ENCODE measurements around the gene NFATC2.
"Not testable (repeated sequence)": the region's sequence is repeated elsewhere in the genome, so short reads cannot be mapped to it uniquely, and the experiment has no call there.

Gene NFATC2

DNA sequence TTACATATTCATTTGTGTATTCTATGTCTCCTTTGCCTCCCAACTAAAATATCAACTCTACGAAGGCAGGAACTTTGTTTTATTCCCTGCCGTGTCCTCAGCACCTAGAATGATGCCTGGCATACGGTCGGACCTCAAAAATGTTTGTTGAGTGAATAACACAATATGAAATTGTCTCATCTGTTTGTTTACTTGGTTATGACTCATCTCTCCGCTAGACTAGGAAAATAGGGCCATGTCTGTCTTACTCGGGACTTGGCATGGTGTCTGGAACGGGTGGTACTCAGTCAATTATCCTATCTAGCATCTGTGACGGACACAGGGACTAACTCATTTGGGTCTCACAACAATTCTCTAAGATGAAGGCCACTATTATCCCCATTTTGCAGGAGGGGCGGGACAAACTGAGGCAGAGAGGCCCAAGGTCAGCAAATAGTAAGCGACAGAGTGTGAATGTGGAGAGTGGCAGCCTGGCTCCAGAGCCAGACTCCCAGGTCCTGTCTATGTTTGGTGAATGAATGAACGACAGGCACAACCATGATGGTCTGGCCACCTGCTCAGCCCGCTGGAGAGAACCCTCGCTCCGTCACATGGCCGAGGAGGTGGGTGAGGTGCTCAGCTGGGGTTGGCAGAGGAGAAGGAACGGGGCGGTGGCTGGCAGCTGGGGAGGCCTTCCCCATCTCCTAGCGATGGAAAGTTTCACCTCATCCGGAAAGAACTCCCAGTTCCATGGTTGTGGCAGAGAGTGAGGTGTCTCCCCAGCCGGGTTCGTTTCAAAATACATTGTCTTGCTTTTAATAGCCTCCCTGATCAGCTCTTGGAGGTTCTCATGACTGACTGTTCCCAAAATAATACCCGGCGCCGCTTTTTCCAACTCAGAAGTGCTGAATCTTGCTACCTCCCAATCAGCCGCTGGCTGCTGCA lies 27.6 kb upstream of the NFATC2 start:
- H3K4me1 ChIP-seq (ENCODE audit: insufficient read depth, poor library complexity, severe bottlenecking), result no peaks in the 10 kb centered on the region
- no peaks in the 10 kb centered on the region for H3K27me3 ChIP-seq (ENCODE audit: insufficient read depth, poor library complexity, severe bottlenecking)
- ATAC-seq (ENCODE audit: low read depth) (peak; percentile 54), DNase-seq (ENCODE audit: low spot score) (no peak)
- no peak overlapping the region for H3K27ac ChIP-seq (ENCODE audit: poor library complexity, severe bottlenecking)
- no peaks in the 10 kb centered on the region for H3K9me3 ChIP-seq (ENCODE audit: severe bottlenecking)
- H3K4me3 ChIP-seq (ENCODE audit: severe bottlenecking), result no peak overlapping the region
- H3K36me3 ChIP-seq (ENCODE audit: low read depth), result no peaks in the 10 kb centered on the region
- TF ChIP-seq, protein P1, sequence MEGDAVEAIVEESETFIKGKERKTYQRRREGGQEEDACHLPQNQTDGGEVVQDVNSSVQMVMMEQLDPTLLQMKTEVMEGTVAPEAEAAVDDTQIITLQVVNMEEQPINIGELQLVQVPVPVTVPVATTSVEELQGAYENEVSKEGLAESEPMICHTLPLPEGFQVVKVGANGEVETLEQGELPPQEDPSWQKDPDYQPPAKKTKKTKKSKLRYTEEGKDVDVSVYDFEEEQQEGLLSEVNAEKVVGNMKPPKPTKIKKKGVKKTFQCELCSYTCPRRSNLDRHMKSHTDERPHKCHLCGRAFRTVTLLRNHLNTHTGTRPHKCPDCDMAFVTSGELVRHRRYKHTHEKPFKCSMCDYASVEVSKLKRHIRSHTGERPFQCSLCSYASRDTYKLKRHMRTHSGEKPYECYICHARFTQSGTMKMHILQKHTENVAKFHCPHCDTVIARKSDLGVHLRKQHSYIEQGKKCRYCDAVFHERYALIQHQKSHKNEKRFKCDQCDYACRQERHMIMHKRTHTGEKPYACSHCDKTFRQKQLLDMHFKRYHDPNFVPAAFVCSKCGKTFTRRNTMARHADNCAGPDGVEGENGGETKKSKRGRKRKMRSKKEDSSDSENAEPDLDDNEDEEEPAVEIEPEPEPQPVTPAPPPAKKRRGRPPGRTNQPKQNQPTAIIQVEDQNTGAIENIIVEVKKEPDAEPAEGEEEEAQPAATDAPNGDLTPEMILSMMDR (IDR thresholded peaks at IDR 0.05; ENCODE audit: poor library complexity, severe bottlenecking), result no peak

DNA sequence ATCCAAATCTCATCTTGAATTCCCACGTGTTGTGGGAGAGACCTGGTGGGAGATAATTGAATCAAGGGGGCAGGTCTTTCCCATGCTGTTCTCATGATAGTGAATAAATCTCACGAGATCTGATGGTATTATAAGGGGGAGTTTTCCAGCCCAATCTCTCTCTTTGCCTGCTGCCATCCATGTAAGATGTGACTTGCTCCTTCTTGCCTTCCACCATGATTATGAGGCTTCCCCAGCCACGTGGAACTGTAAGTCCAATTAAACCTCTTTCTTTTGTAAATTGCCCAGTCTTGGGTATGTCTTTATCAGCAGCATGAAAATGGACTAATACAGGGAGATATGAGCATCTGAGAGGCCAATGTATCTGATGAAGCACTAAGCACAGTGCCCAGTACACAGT lies 26.0 kb upstream of the NFATC2 start:
- not testable (repeated sequence) for H3K36me3 ChIP-seq (ENCODE audit: low read depth); H3K27ac ChIP-seq (ENCODE audit: poor library complexity, severe bottlenecking); DNase-seq (ENCODE audit: low spot score); H3K9me3 ChIP-seq (ENCODE audit: severe bottlenecking); H3K4me3 ChIP-seq (ENCODE audit: severe bottlenecking); ATAC-seq (ENCODE audit: low read depth); H3K27me3 ChIP-seq (ENCODE audit: insufficient read depth, poor library complexity, severe bottlenecking); H3K4me1 ChIP-seq (ENCODE audit: insufficient read depth, poor library complexity, severe bottlenecking)

DNA sequence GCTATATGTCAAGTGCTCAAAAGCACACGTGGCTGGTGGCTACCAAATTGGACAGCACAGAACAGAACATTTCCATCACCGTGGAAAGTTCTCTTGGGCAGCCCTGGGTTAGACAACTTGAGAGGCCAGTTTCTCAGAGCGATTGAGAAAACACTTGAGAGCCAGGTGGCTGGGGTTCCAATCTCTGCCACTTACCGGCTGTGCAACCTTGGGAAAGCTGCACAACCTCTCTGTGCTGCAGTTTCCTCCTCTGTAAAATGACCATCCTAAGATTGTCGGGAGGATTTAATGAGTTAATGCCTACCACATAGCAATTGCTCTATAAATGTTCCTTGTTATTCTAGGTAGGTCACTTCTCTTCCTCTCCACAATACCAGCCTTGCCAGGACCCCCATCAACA lies 25.1 kb upstream of the NFATC2 start:
- ATAC-seq (ENCODE audit: low read depth), result no peak
- peaks cover 9% of the 10 kb centered on the region for H3K4me1 ChIP-seq (ENCODE audit: insufficient read depth, poor library complexity, severe bottlenecking)
- H3K27me3 ChIP-seq (ENCODE audit: insufficient read depth, poor library complexity, severe bottlenecking), result peaks cover 11% of the 10 kb centered on the region
- no peak for DNase-seq (ENCODE audit: low spot score)
- H3K4me3 ChIP-seq (ENCODE audit: severe bottlenecking), result no peak overlapping the region
- TF ChIP-seq, protein P1 (IDR thresholded peaks at IDR 0.05; ENCODE audit: poor library complexity, severe bottlenecking), result no peak
- no peaks in the 10 kb centered on the region for H3K9me3 ChIP-seq (ENCODE audit: severe bottlenecking)
- H3K27ac ChIP-seq (ENCODE audit: poor library complexity, severe bottlenecking), result no peak overlapping the region
- H3K36me3 ChIP-seq (ENCODE audit: low read depth), result no peaks in the 10 kb centered on the region

GRCh38 chr20:51566594-51566993 lies 24.1 kb upstream of the NFATC2 start:
- DNase-seq (ENCODE audit: low spot score) (no peak), ATAC-seq (ENCODE audit: low read depth) (no peak)
- no peak overlapping the region for H3K4me3 ChIP-seq (ENCODE audit: severe bottlenecking)
- TF ChIP-seq, protein P1 (IDR thresholded peaks at IDR 0.05; ENCODE audit: poor library complexity, severe bottlenecking), result no peak
- no peaks in the 10 kb centered on the region for H3K36me3 ChIP-seq (ENCODE audit: low read depth)
- no peak overlapping the region for H3K27ac ChIP-seq (ENCODE audit: poor library complexity, severe bottlenecking)
- H3K9me3 ChIP-seq (ENCODE audit: severe bottlenecking), result no peaks in the 10 kb centered on the region
- H3K4me1 ChIP-seq (ENCODE audit: insufficient read depth, poor library complexity, severe bottlenecking), result peaks cover 12% of the 10 kb centered on the region
- peaks cover 21% of the 10 kb centered on the region for H3K27me3 ChIP-seq (ENCODE audit: insufficient read depth, poor library complexity, severe bottlenecking)

- H3K36me3 ChIP-seq (ENCODE audit: low read depth), result no peaks in the 10 kb centered on the region
- H3K4me3 ChIP-seq (ENCODE audit: severe bottlenecking), result no peak overlapping the region
- peaks cover 20% of the 10 kb centered on the region for H3K4me1 ChIP-seq (ENCODE audit: insufficient read depth, poor library complexity, severe bottlenecking)
- peaks cover 29% of the 10 kb centered on the region for H3K27me3 ChIP-seq (ENCODE audit: insufficient read depth, poor library complexity, severe bottlenecking)
- ATAC-seq (ENCODE audit: low read depth), result no peak
- no peak for DNase-seq (ENCODE audit: low spot score)
- H3K9me3 ChIP-seq (ENCODE audit: severe bottlenecking), result no peaks in the 10 kb centered on the region
- TF ChIP-seq, protein P1 (IDR thresholded peaks at IDR 0.05; ENCODE audit: poor library complexity, severe bottlenecking), result no peak
- no peak overlapping the region for H3K27ac ChIP-seq (ENCODE audit: poor library complexity, severe bottlenecking)
These were observed 23.0 kb upstream of the NFATC2 start for GRCh38 chr20:51565298-51566144.

Data from RWPE2 (cell line).